Neural progenitor cell (in vitro differentiated cells): ENCODE measurements around the gene LMTK2.

Experiments used
- EZH2 ChIP-seq: fragments of 200-600 bp; sonication (generic); IDR thresholded peaks from 2 replicates; pipeline ENCODE4 v1.6.1; 2017; ENCODE audit warnings: antibody characterized with exemption, mild to moderate bottlenecking, moderate library complexity
- TF ChIP-seq, protein P1 (sequence below): fragments of 200-600 bp; sonication (generic); IDR thresholded peaks from 2 replicates; pipeline ENCODE4 v1.5.1; 2017; ENCODE audit warnings: antibody characterized with exemption, mild to moderate bottlenecking

DNA sequence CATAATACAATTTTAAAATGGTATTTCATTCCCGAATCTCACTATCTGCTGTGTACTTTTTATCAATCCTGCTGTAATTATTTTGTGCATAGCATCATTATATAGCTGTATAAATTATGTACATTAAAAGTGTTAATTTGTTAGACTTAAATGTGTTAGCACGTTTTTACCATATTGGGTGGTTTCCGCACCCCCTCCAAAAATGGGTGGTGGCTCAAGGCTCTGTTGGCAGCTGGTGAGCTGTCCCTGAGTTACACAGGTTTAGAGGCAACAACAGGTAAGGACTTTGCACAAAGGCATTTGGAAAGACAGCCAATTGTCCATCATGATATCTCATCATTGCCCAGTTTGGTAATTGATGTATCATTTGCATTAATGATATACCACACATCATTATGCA lies 18.6 kb upstream of the LMTK2 start:
- TF ChIP-seq, protein P1, sequence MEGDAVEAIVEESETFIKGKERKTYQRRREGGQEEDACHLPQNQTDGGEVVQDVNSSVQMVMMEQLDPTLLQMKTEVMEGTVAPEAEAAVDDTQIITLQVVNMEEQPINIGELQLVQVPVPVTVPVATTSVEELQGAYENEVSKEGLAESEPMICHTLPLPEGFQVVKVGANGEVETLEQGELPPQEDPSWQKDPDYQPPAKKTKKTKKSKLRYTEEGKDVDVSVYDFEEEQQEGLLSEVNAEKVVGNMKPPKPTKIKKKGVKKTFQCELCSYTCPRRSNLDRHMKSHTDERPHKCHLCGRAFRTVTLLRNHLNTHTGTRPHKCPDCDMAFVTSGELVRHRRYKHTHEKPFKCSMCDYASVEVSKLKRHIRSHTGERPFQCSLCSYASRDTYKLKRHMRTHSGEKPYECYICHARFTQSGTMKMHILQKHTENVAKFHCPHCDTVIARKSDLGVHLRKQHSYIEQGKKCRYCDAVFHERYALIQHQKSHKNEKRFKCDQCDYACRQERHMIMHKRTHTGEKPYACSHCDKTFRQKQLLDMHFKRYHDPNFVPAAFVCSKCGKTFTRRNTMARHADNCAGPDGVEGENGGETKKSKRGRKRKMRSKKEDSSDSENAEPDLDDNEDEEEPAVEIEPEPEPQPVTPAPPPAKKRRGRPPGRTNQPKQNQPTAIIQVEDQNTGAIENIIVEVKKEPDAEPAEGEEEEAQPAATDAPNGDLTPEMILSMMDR = no peak
- TF ChIP-seq EZH2 = no peak
